ENCODE results near the gene DCLK1. TPM values are rescaled to one million over a fixed set of nuclear protein-coding genes. Genes with fewer than 3 reads are reported as not detected.

Gene DCLK1
- total and polyA plus RNA-seq, 5 donors from 2014 or later, result not detected

DNA sequence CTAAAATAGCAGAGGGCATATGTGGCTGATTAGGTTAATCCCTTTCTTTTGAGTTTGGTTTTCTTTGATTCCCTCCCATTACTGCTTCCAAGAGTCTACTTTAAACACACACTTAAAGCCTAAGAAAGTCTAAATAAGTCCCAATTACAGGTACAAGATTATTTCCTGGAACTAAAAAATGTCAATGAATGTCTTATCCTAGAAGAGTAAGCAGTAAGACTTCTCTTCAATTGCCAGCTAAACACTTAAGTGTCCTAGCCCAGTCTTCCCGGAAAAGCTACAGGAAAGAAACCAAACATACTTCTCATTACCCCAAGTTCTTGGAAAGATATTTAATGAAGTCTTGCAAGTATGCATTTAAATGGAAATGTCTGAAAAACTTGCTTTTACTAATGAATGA is 233.1 kb downstream of the DCLK1 start:
- ATAC-seq (ENCODE audit: low read depth in 2 of 2), result no peak

DNA sequence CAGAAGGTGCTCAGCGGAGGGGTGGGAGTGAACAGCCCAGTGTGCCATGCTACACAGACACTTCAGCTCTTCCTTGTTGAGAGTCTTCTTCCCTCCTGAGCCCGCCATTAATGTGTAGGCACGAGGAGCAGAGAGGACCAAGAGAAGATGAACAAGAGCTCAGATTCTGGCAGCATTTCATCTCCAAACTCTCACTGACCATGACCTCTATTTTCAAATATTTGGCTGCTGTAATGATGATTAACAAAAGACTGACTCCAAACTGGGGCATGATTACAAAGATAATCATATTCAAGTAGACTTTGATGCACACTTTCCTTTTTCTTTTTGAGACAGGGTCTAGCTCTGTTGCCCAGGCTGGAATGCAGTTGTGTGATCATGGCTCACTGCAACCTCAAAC is 236.5 kb downstream of the DCLK1 start:
- no peaks in the 10 kb centered on the region for H3K36me3 Mint-ChIP-seq
- no peak overlapping the region for H3K4me3 Mint-ChIP-seq

More for the DNA sequence above, 233.1 kb downstream of the DCLK1 start:
- no peak overlapping the region for H3K4me3 Mint-ChIP-seq
- H3K4me1 Mint-ChIP-seq, result no peaks in the 10 kb centered on the region
- no peak overlapping the region for H3K4me3 ChIP-seq (ENCODE audit: low read depth, low read length)
- no peak overlapping the region for H3K27ac ChIP-seq (ENCODE audit: insufficient read depth, low read length, poor library complexity, severe bottlenecking)
- H3K27me3 ChIP-seq (ENCODE audit: control insufficient read depth, insufficient read depth, low read length), result no peaks in the 10 kb centered on the region
- no peaks in the 10 kb centered on the region for H3K36me3 ChIP-seq (ENCODE audit: control insufficient read depth, insufficient read depth, low read length)
- no peaks in the 10 kb centered on the region for H3K4me1 ChIP-seq (ENCODE audit: control insufficient read depth, insufficient read depth, low read length, poor library complexity, severe bottlenecking)
- no peaks in the 10 kb centered on the region for H3K36me3 Mint-ChIP-seq
- no peaks in the 10 kb centered on the region for H3K9me3 ChIP-seq (ENCODE audit: control insufficient read depth in 2 of 2, low read length in 2 of 2)
- no peaks in the 10 kb centered on the region for H3K27me3 Mint-ChIP-seq
- no peak overlapping the region for H3K27ac Mint-ChIP-seq
- no peak for DNase-seq
- H3K9me3 Mint-ChIP-seq, result peaks cover 0 to 3% (median 0%) of the 10 kb centered on the region in 7 donors

DNA sequence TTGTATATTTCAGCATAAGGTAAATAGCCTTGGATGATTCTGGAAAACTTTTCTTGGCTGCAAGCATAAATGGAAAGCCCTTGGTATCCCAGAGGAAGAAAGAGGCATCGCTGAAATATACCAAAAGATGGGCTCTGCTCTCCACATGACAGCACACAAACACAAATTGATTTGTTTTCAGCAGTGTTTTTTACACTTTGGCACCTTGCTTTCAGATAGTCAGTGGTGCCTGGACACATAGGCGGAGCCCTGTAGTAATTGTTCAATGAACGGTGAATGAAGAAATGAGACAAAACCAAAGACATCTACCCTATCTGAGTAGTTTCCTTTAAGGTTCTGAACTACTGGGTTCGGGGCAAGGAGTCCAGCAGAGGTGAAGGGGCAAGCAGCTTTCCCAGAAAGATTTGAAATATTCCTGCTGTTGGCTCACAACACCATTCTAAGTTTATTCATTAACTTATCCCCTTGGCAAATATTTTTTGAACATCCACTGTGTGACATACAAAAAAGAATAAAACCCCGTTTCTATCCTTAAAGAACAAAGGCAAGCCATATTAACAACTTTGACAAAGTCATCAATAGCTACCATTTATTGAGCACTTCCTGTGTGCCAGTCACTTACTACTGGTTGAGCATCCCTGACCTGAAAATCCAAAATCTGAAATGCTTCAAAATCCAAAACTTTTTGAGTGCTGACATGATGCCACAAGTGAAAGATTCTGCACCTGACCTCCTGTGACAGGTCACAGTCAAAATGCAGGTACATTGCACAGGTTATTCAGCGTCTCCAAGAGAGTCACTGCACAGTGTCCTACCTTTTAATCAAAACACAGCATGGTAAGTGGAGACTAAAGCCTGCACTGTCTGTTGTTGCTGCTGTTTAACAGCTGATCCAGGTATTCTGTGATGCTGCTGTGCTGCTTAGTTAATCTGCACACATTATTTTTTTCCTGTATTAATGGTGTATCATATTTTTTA is 238.1 kb downstream of the DCLK1 start:
- H3K4me1 Mint-ChIP-seq, result no peaks in the 10 kb centered on the region
- Histone ChIP-seq H3K4me1 (ENCODE audit: control insufficient read depth, insufficient read depth, low read length, poor library complexity, severe bottlenecking) (no peaks in the 10 kb centered on the region), H3K27ac (ENCODE audit: insufficient read depth, low read length, poor library complexity, severe bottlenecking) (no peak overlapping the region), H3K36me3 (ENCODE audit: control insufficient read depth, insufficient read depth, low read length) (no peaks in the 10 kb centered on the region), H3K4me3 (ENCODE audit: low read depth, low read length) (no peak overlapping the region), H3K9me3 (ENCODE audit: control insufficient read depth in 2 of 2, low read length in 2 of 2) (no peaks in the 10 kb centered on the region), H3K27me3 (ENCODE audit: control insufficient read depth, insufficient read depth, low read length) (no peaks in the 10 kb centered on the region)
- peaks cover 0 to 3% (median 0%) of the 10 kb centered on the region in 7 donors for H3K9me3 Mint-ChIP-seq
- H3K27me3 Mint-ChIP-seq, result no peaks in the 10 kb centered on the region
- DNase-seq (no peak), ATAC-seq (ENCODE audit: low read depth in 2 of 2) (no peak)
- no peaks in the 10 kb centered on the region for H3K36me3 Mint-ChIP-seq
- H3K27ac Mint-ChIP-seq, result no peak overlapping the region
- H3K4me3 Mint-ChIP-seq, result no peak overlapping the region

More for the DNA sequence above, 236.5 kb downstream of the DCLK1 start:
- Mint-ChIP-seq H3K27ac (no peak overlapping the region), H3K9me3 (peaks cover 0 to 3% (median 0%) of the 10 kb centered on the region in 7 donors), H3K4me1 (no peaks in the 10 kb centered on the region), H3K27me3 (no peaks in the 10 kb centered on the region)
- DNase-seq (no peak), ATAC-seq (ENCODE audit: low read depth in 2 of 2) (no peak)
- Histone ChIP-seq H3K9me3 (ENCODE audit: control insufficient read depth in 2 of 2, low read length in 2 of 2) (no peaks in the 10 kb centered on the region), H3K4me1 (ENCODE audit: control insufficient read depth, insufficient read depth, low read length, poor library complexity, severe bottlenecking) (no peaks in the 10 kb centered on the region), H3K27me3 (ENCODE audit: control insufficient read depth, insufficient read depth, low read length) (no peaks in the 10 kb centered on the region), H3K4me3 (ENCODE audit: low read depth, low read length) (no peak overlapping the region), H3K36me3 (ENCODE audit: control insufficient read depth, insufficient read depth, low read length) (no peaks in the 10 kb centered on the region), H3K27ac (ENCODE audit: insufficient read depth, low read length, poor library complexity, severe bottlenecking) (no peak overlapping the region)

DNA sequence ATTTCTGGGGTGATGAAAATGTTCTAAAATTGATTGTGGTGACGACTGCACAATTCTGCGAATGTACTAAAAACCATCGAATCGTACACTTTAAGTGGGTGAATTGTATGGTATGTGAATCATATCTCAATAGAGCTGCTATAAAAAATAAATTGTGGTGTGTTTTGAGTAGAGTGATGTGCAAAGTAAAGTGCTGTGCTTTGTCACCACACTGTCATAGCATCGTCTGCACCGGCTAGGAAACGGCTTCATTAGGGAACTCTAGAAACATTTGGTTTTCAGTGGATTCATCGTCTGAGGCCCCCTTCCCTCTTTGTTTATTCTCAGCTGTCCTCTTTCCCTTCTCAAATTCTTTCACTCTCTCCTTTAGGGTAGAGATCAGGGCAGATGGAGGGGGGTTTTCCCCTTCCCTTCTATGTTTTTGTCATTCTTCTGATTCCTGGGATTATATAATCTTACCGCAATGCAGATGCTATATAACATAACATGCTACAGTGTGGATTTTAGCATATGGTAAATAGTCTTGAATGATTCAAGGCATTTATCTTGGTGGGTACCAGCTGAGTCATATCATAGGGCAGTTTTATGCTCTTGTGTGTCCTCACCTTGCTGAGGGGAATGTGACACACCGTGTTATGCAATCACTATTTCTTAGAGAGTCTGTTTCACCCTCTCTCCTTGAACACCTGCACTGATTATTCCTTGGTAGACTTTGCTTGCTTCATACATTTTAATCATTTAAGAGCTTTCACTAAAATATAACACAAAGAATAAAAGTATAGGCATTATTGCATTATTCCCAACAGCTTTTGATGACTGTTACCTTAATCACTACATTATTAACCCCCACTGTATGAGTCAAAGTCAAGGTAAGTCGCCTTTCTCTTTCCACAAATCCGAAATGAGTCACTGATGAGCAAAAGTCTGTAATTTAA is 239.4 kb downstream of the DCLK1 start:
- H3K36me3 ChIP-seq (ENCODE audit: control insufficient read depth, insufficient read depth, low read length), result no peaks in the 10 kb centered on the region
- H3K4me1 Mint-ChIP-seq, result no peaks in the 10 kb centered on the region
- H3K4me3 ChIP-seq (ENCODE audit: low read depth, low read length), result no peak overlapping the region
- H3K27me3 Mint-ChIP-seq, result no peaks in the 10 kb centered on the region
- no peak overlapping the region for H3K27ac ChIP-seq (ENCODE audit: insufficient read depth, low read length, poor library complexity, severe bottlenecking)
- no peaks in the 10 kb centered on the region for H3K9me3 ChIP-seq (ENCODE audit: control insufficient read depth in 2 of 2, low read length in 2 of 2)
- H3K27me3 ChIP-seq (ENCODE audit: control insufficient read depth, insufficient read depth, low read length), result no peaks in the 10 kb centered on the region
- ATAC-seq (ENCODE audit: low read depth in 2 of 2), result no peak
- no peaks in the 10 kb centered on the region for H3K4me1 ChIP-seq (ENCODE audit: control insufficient read depth, insufficient read depth, low read length, poor library complexity, severe bottlenecking)
- H3K9me3 Mint-ChIP-seq, result peaks cover 0 to 3% (median 0%) of the 10 kb centered on the region in 7 donors
- DNase-seq, result no peak
- H3K27ac Mint-ChIP-seq, result no peak overlapping the region
- H3K4me3 Mint-ChIP-seq, result peak overlapping the region in 1 of 4 donors; percentile 22
- H3K36me3 Mint-ChIP-seq, result no peaks in the 10 kb centered on the region

DNA sequence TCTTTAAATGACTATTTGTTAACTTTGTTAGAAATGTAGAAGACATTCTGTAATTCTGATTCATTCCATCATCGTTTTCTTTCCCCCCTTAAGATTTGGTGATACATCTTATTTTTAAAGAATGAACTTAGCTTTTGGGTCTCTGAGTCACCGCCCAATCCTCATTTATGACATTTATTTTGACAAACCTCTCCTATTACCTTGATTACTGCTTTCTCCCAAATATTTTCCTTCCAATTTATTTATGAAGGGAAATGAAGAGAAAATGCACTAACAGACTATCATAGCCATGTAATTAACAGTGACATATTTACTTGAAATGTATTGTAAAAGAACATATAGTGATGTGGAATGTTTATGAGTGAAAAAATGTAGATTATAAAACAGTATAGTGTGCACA is 241.6 kb downstream of the DCLK1 start:
- Mint-ChIP-seq H3K9me3 (peaks cover 0 to 3% (median 0%) of the 10 kb centered on the region in 7 donors), H3K36me3 (no peaks in the 10 kb centered on the region), H3K27me3 (no peaks in the 10 kb centered on the region), H3K4me3 (no peak overlapping the region), H3K4me1 (no peaks in the 10 kb centered on the region), H3K27ac (no peak overlapping the region)
- no peaks in the 10 kb centered on the region for H3K4me1 ChIP-seq (ENCODE audit: control insufficient read depth, insufficient read depth, low read length, poor library complexity, severe bottlenecking)
- H3K4me3 ChIP-seq (ENCODE audit: low read depth, low read length), result no peak overlapping the region
- ATAC-seq (ENCODE audit: low read depth in 2 of 2) (no peak), DNase-seq (no peak)
- no peaks in the 10 kb centered on the region for H3K27me3 ChIP-seq (ENCODE audit: control insufficient read depth, insufficient read depth, low read length)
- H3K36me3 ChIP-seq (ENCODE audit: control insufficient read depth, insufficient read depth, low read length), result no peaks in the 10 kb centered on the region
- H3K27ac ChIP-seq (ENCODE audit: insufficient read depth, low read length, poor library complexity, severe bottlenecking), result no peak overlapping the region
- no peaks in the 10 kb centered on the region for H3K9me3 ChIP-seq (ENCODE audit: control insufficient read depth in 2 of 2, low read length in 2 of 2)

DNA sequence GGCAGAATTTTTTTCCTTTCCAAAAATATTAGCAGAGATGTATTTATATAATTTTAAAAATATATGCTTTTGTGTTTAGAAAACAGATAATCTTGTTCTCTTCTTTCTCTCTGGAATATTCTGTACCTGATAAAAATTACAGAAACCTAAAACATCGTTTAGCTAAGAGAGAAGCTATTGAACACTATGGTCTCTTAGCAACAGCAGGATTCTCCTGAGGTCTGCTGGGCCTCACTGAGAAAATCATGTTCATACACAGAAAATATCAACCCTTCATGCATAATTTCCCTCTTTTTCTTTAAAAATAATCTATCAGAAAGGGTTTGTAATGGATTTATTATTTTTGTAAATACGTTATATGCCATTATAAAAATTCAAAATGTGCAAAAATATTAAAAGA is 242.2 kb downstream of the DCLK1 start:
- Mint-ChIP-seq H3K9me3 (peaks cover 0 to 3% (median 0%) of the 10 kb centered on the region in 7 donors), H3K4me3 (no peak overlapping the region), H3K4me1 (no peaks in the 10 kb centered on the region), H3K27ac (no peak overlapping the region), H3K27me3 (no peaks in the 10 kb centered on the region), H3K36me3 (no peaks in the 10 kb centered on the region)
- DNase-seq, result no peak
- Histone ChIP-seq H3K4me3 (ENCODE audit: low read depth, low read length) (no peak overlapping the region), H3K27ac (ENCODE audit: insufficient read depth, low read length, poor library complexity, severe bottlenecking) (no peak overlapping the region), H3K27me3 (ENCODE audit: control insufficient read depth, insufficient read depth, low read length) (no peaks in the 10 kb centered on the region), H3K4me1 (ENCODE audit: control insufficient read depth, insufficient read depth, low read length, poor library complexity, severe bottlenecking) (no peaks in the 10 kb centered on the region), H3K9me3 (ENCODE audit: control insufficient read depth in 2 of 2, low read length in 2 of 2) (no peaks in the 10 kb centered on the region), H3K36me3 (ENCODE audit: control insufficient read depth, insufficient read depth, low read length) (no peaks in the 10 kb centered on the region)
- ATAC-seq (ENCODE audit: low read depth in 2 of 2), result no peak

DNA sequence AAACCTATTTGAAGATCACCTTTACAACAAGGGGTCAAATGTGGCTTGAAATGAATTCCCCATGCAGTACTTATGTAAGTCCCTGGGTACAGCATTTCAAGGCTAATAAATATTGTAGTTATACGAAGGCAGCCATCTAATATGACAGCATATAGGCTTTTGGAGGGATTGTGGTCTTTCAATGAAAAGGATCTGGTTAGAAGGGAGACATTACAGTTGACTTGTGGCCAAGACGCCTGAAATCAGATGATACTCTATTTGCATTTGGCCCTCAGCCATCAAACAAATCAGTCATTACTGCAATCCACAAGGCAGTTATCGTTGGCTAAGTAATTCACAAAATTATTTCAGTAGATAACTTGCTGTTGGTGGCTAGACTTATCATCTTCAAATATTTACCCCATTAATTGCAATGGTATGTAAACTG is 242.7 kb downstream of the DCLK1 start:
- no peak for DNase-seq
- no peaks in the 10 kb centered on the region for H3K9me3 ChIP-seq (ENCODE audit: control insufficient read depth in 2 of 2, low read length in 2 of 2)
- H3K27me3 ChIP-seq (ENCODE audit: control insufficient read depth, insufficient read depth, low read length), result no peaks in the 10 kb centered on the region
- no peaks in the 10 kb centered on the region for H3K27me3 Mint-ChIP-seq
- H3K4me1 ChIP-seq (ENCODE audit: control insufficient read depth, insufficient read depth, low read length, poor library complexity, severe bottlenecking), result no peaks in the 10 kb centered on the region
- H3K9me3 Mint-ChIP-seq, result peaks cover 0 to 3% (median 0%) of the 10 kb centered on the region in 7 donors
- H3K27ac ChIP-seq (ENCODE audit: insufficient read depth, low read length, poor library complexity, severe bottlenecking), result no peak overlapping the region
- no peak overlapping the region for H3K4me3 ChIP-seq (ENCODE audit: low read depth, low read length)
- H3K36me3 Mint-ChIP-seq, result no peaks in the 10 kb centered on the region
- no peaks in the 10 kb centered on the region for H3K36me3 ChIP-seq (ENCODE audit: control insufficient read depth, insufficient read depth, low read length)
- no peak overlapping the region for H3K4me3 Mint-ChIP-seq
- H3K27ac Mint-ChIP-seq, result no peak overlapping the region
- no peaks in the 10 kb centered on the region for H3K4me1 Mint-ChIP-seq
- no peak for ATAC-seq (ENCODE audit: low read depth in 2 of 2)
